Muscle of leg (tissue), 11 donors: ENCODE measurements around the gene HTR3E. TPM values are rescaled to one million over a fixed set of nuclear protein-coding genes. Genes with fewer than 3 reads are reported as not detected.

Experiments used
- DNase-seq: peaks from one replicate; pipeline ENCODE4 v3.0.0; 2013
- H3K27ac ChIP-seq: one replicate; pipeline ENCODE4 v1.5.1; 2013; ENCODE audit warnings: mild to moderate bottlenecking, low read length, control low read depth
- H3K27me3 ChIP-seq: one replicate; pipeline ENCODE4 v1.6.1; 2013; ENCODE audit warnings: low read length; ENCODE audit not compliant: control insufficient read depth, insufficient read depth
- H3K36me3 ChIP-seq: one replicate; pipeline ENCODE4 v1.6.1; 2013; ENCODE audit warnings: low read length; ENCODE audit not compliant: control insufficient read depth, insufficient read depth
- H3K4me1 ChIP-seq: one replicate; pipeline ENCODE4 v1.6.1; 2013; ENCODE audit warnings: low read length; ENCODE audit not compliant: control insufficient read depth, insufficient read depth
- H3K4me3 ChIP-seq: one replicate; pipeline ENCODE4 v1.5.1; 2013; ENCODE audit warnings: low read length, control low read depth
- H3K9me3 ChIP-seq: replicated peaks from 2 replicates; pipeline ENCODE4 v1.6.1; 2013; ENCODE audit warnings: low read depth, low read length; ENCODE audit not compliant: control insufficient read depth
- WGBS: methylation state at CpG from one replicate; pipeline ENCODE4 v1.1.5; 2013; ENCODE audit warnings: missing lambda C conversion rate; ENCODE audit not compliant: insufficient coverage; 5-methylcytosine and 5-hydroxymethylcytosine counted together
- polyA plus RNA-seq, 8 donors: library from polyadenylated mRNA; unstranded; fragments of 120-200 nt; gene quantifications; one replicate each; pipeline versions ENCODE4 v1.2.1 to v1.2.3, GENCODE V29; 2013; ENCODE audit warnings: inconsistent platforms in 1 of 8, low replicate concordance in 1 of 8; ENCODE audit not compliant: insufficient read length in 8 of 8, insufficient read depth in 1 of 8
- total RNA-seq: library from RNA; stranded (reverse); fragments of 120-200 nt; gene quantifications from one replicate; pipeline ENCODE4 v1.2.4, GENCODE V29; 2013

Gene HTR3E
- total and polyA plus RNA-seq, 9 donors: 0.07 TPM; not detected in 8

DNA sequence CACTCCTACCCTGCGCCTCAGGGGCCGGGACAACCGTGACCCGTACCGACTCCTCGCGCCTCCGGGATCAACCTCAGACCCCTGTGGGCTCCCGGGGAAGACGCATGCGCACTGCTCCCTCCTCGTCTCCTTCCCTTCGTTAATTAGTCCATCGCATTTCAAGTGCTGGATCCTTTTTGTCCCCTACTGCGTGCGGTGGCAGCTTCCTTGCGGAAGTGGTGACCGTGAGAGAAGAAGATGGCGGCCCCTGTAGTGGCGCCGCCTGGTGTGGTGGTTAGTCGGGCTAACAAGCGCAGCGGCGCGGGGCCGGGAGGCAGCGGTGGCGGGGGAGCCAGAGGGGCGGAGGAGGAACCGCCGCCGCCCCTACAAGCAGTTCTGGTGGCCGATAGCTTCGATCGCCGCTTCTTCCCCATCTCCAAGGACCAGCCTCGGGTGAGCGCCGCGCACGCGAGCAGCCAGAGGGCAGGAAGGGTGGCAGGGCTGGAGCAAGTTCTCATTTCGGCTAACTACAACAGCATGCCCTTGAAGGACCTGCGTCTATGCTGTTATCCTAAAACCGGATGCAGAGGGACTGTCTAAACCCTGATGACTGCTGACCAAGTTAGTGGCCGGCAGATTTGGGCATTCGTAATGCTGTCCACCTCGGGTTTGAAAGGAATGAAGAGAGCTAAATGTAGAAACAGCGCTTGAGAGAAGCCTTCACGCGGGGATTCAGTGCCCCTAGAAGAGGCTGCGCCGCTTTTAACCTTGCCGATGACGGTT lies 38.5 kb downstream of the HTR3E start, which contains the start of gene EIF2B5:
EIF2B5 (plus strand) TSS at position 210 of the 762 bp plus-strand sequence; CDS start at position 238, 28 bp downstream.
- H3K4me1 ChIP-seq: peaks cover 9% of the 10 kb centered on the region
- WGBS: under 1% methylated on average over 33 of the region's 56 CpGs
- peak within 1 kb of the TSS; percentile 65 for H3K4me3 ChIP-seq

DNA sequence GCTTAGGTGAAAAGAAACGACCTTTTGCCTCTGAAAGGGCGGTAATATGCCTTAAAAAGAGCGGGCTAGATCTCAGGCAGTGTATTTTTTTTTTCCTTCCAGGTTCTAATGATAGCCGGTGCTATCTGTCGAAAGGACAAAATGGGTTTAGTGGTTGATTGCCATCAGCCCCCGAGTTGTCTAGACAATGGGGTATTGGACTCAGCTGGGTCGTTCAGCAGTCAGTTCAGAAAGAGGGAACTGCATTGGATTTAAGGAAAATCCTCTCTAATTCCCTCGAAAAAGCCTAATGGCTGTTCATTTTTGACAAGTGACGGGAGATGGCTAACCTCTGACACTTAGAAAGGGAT lies 39.0 kb downstream of the HTR3E start:
- peak overlapping the region; percentile 91 for H3K27ac ChIP-seq
- WGBS: 0% methylated on average over 2 of the region's 9 CpGs

More for the DNA sequence above, 38.5 kb downstream of the HTR3E start, which contains the start of gene EIF2B5:
- DNase-seq: peak; percentile 99
- Histone ChIP-seq H3K36me3 (peaks cover 19% of the 10 kb centered on the region), H3K9me3 (no peaks in the 10 kb centered on the region), H3K27me3 (no peaks in the 10 kb centered on the region), H3K27ac (peak within 1 kb of the TSS; percentile 91)

DNA sequence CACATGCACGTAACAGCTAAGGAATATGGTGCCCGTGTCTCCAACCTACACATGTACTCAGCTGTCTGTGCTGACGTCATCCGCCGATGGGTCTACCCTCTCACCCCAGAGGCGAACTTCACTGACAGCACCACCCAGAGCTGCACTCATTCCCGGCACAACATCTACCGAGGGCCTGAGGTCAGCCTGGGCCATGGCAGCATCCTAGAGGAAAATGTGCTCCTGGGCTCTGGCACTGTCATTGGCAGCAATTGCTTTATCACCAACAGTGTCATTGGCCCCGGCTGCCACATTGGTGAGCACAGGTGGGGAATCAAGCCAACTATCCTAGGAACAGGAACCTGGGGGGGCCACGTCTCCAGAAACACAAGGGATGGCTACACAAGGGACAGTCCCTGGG lies 43.6 kb downstream of the HTR3E start:
- no peak for DNase-seq
- WGBS: 90% methylated on average over 10 of the region's 10 CpGs
- Histone ChIP-seq H3K4me1 (peaks cover 23% of the 10 kb centered on the region), H3K36me3 (peaks cover 69% of the 10 kb centered on the region), H3K27me3 (no peaks in the 10 kb centered on the region), H3K27ac (no peak overlapping the region), H3K9me3 (no peaks in the 10 kb centered on the region), H3K4me3 (no peak overlapping the region)

More for the DNA sequence above, 39.0 kb downstream of the HTR3E start:
- Histone ChIP-seq H3K36me3 (peaks cover 24% of the 10 kb centered on the region), H3K4me3 (peak overlapping the region; percentile 65), H3K4me1 (peaks cover 9% of the 10 kb centered on the region), H3K27me3 (no peaks in the 10 kb centered on the region), H3K9me3 (no peaks in the 10 kb centered on the region)
- no peak for DNase-seq

DNA sequence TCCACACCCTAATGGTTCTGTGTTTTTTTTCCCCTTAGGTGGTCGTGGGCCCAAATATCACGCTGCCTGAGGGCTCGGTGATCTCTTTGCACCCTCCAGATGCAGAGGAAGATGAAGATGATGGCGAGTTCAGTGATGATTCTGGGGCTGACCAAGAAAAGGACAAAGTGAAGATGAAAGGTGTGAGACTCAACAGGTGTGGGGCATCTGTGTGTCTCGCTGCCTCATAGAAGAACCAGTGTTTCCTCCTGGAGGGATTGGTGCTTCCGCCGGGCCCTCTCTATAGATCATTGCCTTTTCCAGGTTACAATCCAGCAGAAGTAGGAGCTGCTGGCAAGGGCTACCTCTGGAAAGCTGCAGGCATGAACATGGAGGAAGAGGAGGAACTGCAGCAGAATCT lies 45.3 kb downstream of the HTR3E start:
- no peaks in the 10 kb centered on the region for H3K27me3 ChIP-seq
- H3K4me3 ChIP-seq: no peak overlapping the region
- no peak overlapping the region for H3K27ac ChIP-seq
- H3K36me3 ChIP-seq: peaks cover 74% of the 10 kb centered on the region
- DNase-seq: no peak
- 97% methylated on average over 5 of the region's 7 CpGs for WGBS
- no peaks in the 10 kb centered on the region for H3K9me3 ChIP-seq
- H3K4me1 ChIP-seq: peaks cover 22% of the 10 kb centered on the region

DNA sequence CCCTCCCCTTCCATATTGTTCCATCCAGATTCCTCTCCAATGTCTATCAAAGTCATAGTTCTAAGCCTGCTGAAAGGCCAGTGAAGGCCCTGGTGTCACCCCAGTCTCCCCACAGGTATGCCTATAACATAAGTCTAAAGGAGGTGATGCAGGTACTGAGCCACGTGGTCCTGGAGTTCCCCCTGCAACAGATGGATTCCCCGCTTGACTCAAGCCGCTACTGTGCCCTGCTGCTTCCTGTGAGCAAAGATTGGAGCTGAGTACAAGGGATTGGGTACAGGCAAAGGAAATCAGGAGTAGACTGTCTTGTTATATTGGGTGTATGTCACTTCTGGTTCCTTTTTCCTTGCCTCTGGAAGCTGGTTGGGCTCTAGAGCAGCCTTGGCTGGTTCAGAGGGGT lies 46.5 kb downstream of the HTR3E start:
- peaks cover 66% of the 10 kb centered on the region for H3K36me3 ChIP-seq
- no peak overlapping the region for H3K27ac ChIP-seq
- no peaks in the 10 kb centered on the region for H3K27me3 ChIP-seq
- H3K4me3 ChIP-seq: no peak overlapping the region
- no peak for DNase-seq
- WGBS: 93% methylated on average over 3 of the region's 3 CpGs
- H3K4me1 ChIP-seq: peaks cover 22% of the 10 kb centered on the region
- no peaks in the 10 kb centered on the region for H3K9me3 ChIP-seq

DNA sequence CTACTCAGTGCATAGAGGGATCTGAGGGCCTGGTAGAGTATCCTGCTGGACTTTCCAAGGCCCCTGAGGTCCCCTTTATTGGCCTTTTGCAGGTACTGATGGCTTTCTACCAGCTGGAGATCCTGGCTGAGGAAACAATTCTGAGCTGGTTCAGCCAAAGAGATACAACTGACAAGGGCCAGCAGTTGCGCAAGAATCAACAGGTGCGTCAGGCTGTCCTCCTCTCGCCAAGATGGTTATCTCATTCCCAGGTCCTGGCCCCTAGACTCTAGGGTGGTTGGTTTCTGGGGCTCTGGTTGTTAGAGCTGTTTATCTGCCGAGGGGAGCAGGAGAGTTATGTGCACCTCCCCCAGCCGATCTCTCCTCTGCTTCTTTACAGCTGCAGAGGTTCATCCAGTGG lies 47.6 kb downstream of the HTR3E start:
- no peaks in the 10 kb centered on the region for H3K9me3 ChIP-seq
- H3K36me3 ChIP-seq: peaks cover 63% of the 10 kb centered on the region
- no peak overlapping the region for H3K4me3 ChIP-seq
- DNase-seq: no peak
- WGBS: 80% methylated on average over 1 of the region's 5 CpGs
- H3K27ac ChIP-seq: no peak overlapping the region
- H3K27me3 ChIP-seq: no peaks in the 10 kb centered on the region
- H3K4me1 ChIP-seq: peaks cover 22% of the 10 kb centered on the region

DNA sequence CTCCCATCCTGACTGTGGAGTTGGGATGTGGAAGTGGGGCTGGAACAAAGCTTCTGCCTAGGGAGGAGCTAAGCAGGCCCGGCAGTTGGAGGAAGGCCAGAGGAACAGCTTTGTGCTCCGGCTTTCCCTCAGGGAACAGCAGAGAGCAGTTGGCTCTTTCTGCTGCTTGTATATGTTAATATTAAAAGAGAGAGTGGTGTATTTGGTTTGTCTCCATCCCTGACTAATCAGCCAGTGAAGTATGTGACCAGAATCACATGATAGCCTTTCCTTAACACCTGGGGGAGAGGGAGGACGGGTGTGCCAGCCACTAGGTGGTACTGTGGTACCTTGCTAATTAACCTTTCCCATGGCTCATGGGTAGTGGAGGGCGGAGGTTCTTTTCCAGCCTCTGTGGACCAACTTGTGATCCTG lies 48.3 kb downstream of the HTR3E start:
- H3K27me3 ChIP-seq: no peaks in the 10 kb centered on the region
- H3K4me1 ChIP-seq: peaks cover 22% of the 10 kb centered on the region
- H3K27ac ChIP-seq: peak overlapping the region; percentile 24
- H3K9me3 ChIP-seq: no peaks in the 10 kb centered on the region
- no CpG with 5 or more reads among the region's 4 CpGs for WGBS
- DNase-seq: peak; percentile 93
- peaks cover 60% of the 10 kb centered on the region for H3K36me3 ChIP-seq
- H3K4me3 ChIP-seq: no peak overlapping the region

DNA sequence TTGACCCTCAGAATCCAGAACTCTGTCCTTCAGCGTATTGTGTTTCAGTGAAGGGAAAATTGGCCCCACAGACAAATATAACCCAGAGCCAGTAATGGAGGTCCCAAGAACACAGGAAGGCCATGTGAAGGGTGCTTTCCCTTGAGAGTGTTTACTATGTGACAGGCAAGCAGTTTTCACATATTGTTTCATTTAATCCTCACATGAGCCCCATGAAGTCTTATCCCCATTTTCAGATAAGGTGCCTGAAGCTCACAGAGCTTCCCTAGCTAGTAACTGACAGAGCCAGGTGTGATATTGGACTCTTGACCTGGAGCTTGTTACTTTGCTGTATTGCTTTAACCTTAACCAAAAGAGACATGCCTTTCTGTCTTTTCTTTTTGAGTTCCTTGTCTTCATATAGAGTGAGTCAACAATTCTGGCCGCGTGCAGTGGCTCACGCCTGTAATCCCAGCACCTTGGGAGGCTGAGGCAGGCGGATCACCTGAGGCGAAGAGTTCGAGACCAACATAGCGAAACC lies 48.9 kb downstream of the HTR3E start:
- Histone ChIP-seq H3K27me3 (no peaks in the 10 kb centered on the region), H3K4me1 (peaks cover 22% of the 10 kb centered on the region), H3K4me3 (no peak overlapping the region), H3K36me3 (peaks cover 53% of the 10 kb centered on the region), H3K9me3 (no peaks in the 10 kb centered on the region), H3K27ac (peak overlapping the region; percentile 20)
- DNase-seq: no peak
- no CpG with 5 or more reads among the region's 8 CpGs for WGBS

DNA sequence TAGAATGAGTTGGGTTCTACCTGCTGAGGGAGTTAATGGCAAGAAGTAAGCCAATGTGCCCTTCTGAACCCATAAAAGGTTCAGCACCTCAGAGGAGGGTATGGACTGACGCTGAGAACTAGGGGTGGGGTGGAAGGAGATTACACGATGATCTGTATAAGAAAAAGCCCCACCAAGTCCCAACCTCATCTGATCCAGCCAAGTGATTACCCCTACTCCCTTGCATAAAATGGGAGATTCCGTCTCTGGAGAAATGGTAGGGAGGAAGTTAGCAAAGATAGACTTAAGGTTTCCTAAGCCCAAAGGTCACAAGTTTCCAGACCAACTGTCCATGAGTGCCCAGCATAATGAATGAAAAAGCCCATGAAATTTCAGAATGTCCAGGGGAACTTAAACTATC lies 51.2 kb downstream of the HTR3E start:
- Histone ChIP-seq H3K27me3 (no peaks in the 10 kb centered on the region), H3K36me3 (peaks cover 37% of the 10 kb centered on the region), H3K4me3 (no peak overlapping the region), H3K4me1 (peaks cover 22% of the 10 kb centered on the region), H3K27ac (no peak overlapping the region), H3K9me3 (no peaks in the 10 kb centered on the region)
- WGBS: no CpG with 5 or more reads among the region's 3 CpGs
- no peak for DNase-seq

DNA sequence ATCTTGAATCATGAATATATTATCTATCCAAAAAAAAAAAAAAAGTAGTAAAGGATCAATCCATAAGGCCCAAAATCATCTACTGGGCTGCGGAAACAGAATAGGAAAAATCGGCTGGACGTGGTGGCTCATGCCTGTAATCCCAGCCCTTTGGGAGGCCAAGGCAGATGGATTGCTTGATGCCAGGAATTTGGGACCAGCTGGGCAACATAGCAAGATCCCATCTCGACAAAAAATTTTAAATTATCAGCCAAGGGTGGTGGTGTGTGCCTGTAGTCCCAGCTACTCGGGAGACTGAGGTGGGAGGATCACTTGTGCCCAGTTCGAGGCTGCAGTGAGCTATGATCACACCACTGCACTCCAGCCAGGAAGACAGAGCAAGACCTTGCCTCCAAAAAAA lies 52.3 kb downstream of the HTR3E start:
- H3K4me1 ChIP-seq: peaks cover 23% of the 10 kb centered on the region
- WGBS: no CpG with 5 or more reads among the region's 6 CpGs
- no peaks in the 10 kb centered on the region for H3K27me3 ChIP-seq
- no peak overlapping the region for H3K4me3 ChIP-seq
- H3K36me3 ChIP-seq: peaks cover 26% of the 10 kb centered on the region
- no peak overlapping the region for H3K27ac ChIP-seq
- DNase-seq: no peak
- no peaks in the 10 kb centered on the region for H3K9me3 ChIP-seq
